Karpas-422 (cell line): ENCODE measurements around the gene STAT3. TPM values are rescaled to one million over a fixed set of nuclear protein-coding genes. Genes with fewer than 3 reads are reported as not detected.
A peak's percentile ranks its signal among the peaks of the same experiment; 100 is the strongest.

ENCODE experiments used
- DNase-seq: peaks from one replicate; pipeline ENCODE4 v3.0.0-alpha.2; 2015
- H2AFZ ChIP-seq: fragments of 200-600 bp; sonication (generic); 2 replicates; pipeline ENCODE4 v1.6.1; 2014; ENCODE audit warnings: antibody characterized with exemption, low read length, mixed read lengths
- H3K27ac ChIP-seq: fragments of 200-600 bp; sonication (generic); 2 replicates; pipeline ENCODE4 v1.5.1; 2014; ENCODE audit warnings: mild to moderate bottlenecking, low read length, moderate library complexity
- H3K27me3 ChIP-seq: fragments of 200-600 bp; sonication (generic); 2 replicates; pipeline ENCODE4 v1.6.1; 2014; ENCODE audit warnings: low read length, mixed read lengths
- H3K36me3 ChIP-seq: fragments of 200-600 bp; sonication (generic); 2 replicates; pipeline ENCODE4 v1.6.1; 2014; ENCODE audit warnings: low read length, mixed read lengths; ENCODE audit not compliant: insufficient read depth
- H3K4me1 ChIP-seq: fragments of 200-600 bp; sonication (generic); 2 replicates; pipeline ENCODE4 v1.6.1; 2014; ENCODE audit warnings: mild to moderate bottlenecking, low read length, mixed read lengths
- H3K4me2 ChIP-seq: fragments of 200-600 bp; sonication (generic); 2 replicates; pipeline ENCODE4 v1.6.1; 2014; ENCODE audit warnings: low read length, low read depth, mild to moderate bottlenecking; ENCODE audit not compliant: poor library complexity, severe bottlenecking
- H3K4me3 ChIP-seq: fragments of 200-600 bp; sonication (generic); 2 replicates; pipeline ENCODE4 v1.5.1; 2014; ENCODE audit warnings: mild to moderate bottlenecking, antibody characterized with exemption, low read length, mixed read lengths
- H3K79me2 ChIP-seq: fragments of 200-600 bp; sonication (generic); 2 replicates; pipeline ENCODE4 v1.6.1; 2014; ENCODE audit warnings: mild to moderate bottlenecking, low read length, mixed read lengths
- H3K9ac ChIP-seq: fragments of 200-600 bp; sonication (generic); 2 replicates; pipeline ENCODE4 v1.6.0; 2014; ENCODE audit warnings: low read length
- H3K9me2 ChIP-seq: fragments of 200-600 bp; sonication (generic), shearing (Covaris generic); replicated peaks from 2 replicates; pipeline ENCODE4 v1.6.0; 2014; ENCODE audit warnings: mild to moderate bottlenecking, low read length, moderate library complexity; ENCODE audit not compliant: insufficient read depth
- H3K9me3 ChIP-seq: fragments of 300-700, 200-600 bp; sonication (generic); 2 replicates; pipeline ENCODE4 v1.6.1; 2014; ENCODE audit warnings: low read length, mixed read lengths
- H4K20me1 ChIP-seq: fragments of 200-600 bp; sonication (generic); 2 replicates; pipeline ENCODE4 v1.6.1; 2014; ENCODE audit warnings: mild to moderate bottlenecking, antibody characterized with exemption, low read length, low read depth; ENCODE audit not compliant: insufficient read depth
- total RNA-seq: library from RNA; depleted of rRNA; stranded (reverse); fragments of >200 nt; shearing (Covaris generic); gene quantifications from 2 replicates; pipeline ENCODE4 v1.2.3, GENCODE V29; 2014; ENCODE audit warnings: low replicate concordance

STAT3 gene
- total RNA-seq, 1 experiment from 2014 or later = 16.3 TPM

- Histone ChIP-seq H2AFZ (no peak overlapping the region), H3K9me3 (no peaks in the 10 kb centered on the region), H3K36me3 (no peaks in the 10 kb centered on the region; the same call in 1 of the 2 replicates), H3K9me2 (no peaks in the 10 kb centered on the region), H3K4me1 (peaks cover 55% of the 10 kb centered on the region), H3K4me2 (peak overlapping the region; percentile 78), H3K4me3 (no peak overlapping the region), H3K9ac (peak overlapping the region; percentile 1; the same call in 1 of the 2 replicates), H4K20me1 (no peaks in the 10 kb centered on the region), H3K79me2 (peaks cover 41% of the 10 kb centered on the region), H3K27ac (no peak overlapping the region), H3K27me3 (no peaks in the 10 kb centered on the region)
- DNase-seq = no peak
Measured at GRCh38 chr17:42285346-42286050, 102.7 kb downstream of the STAT3 start.

- no peak for DNase-seq
- H3K4me1 ChIP-seq = peaks cover 46% of the 10 kb centered on the region
- no peaks in the 10 kb centered on the region for H3K27me3 ChIP-seq
- no peaks in the 10 kb centered on the region for H4K20me1 ChIP-seq
- H3K9me2 ChIP-seq = no peaks in the 10 kb centered on the region
- no peaks in the 10 kb centered on the region for H3K9me3 ChIP-seq
- no peak overlapping the region for H3K27ac ChIP-seq
- no peak overlapping the region for H3K9ac ChIP-seq
- H3K4me3 ChIP-seq = no peak overlapping the region
- no peaks in the 10 kb centered on the region for H3K36me3 ChIP-seq
- no peak overlapping the region for H3K4me2 ChIP-seq
- peaks cover 32% of the 10 kb centered on the region for H3K79me2 ChIP-seq
- H2AFZ ChIP-seq = no peak overlapping the region
Measured at GRCh38 chr17:42284566-42284965, 103.7 kb downstream of the STAT3 start.

GRCh38 chr17:42284024-42284369 is 104.2 kb downstream of the STAT3 start:
- Histone ChIP-seq H3K27ac (no peak overlapping the region), H3K79me2 (peaks cover 26% of the 10 kb centered on the region), H3K9ac (no peak overlapping the region), H3K27me3 (no peaks in the 10 kb centered on the region), H4K20me1 (no peaks in the 10 kb centered on the region), H3K9me3 (no peaks in the 10 kb centered on the region), H3K9me2 (no peaks in the 10 kb centered on the region), H3K4me3 (no peak overlapping the region), H3K4me2 (no peak overlapping the region), H2AFZ (no peak overlapping the region), H3K36me3 (no peaks in the 10 kb centered on the region), H3K4me1 (peaks cover 40% of the 10 kb centered on the region)
- DNase-seq = no peak

- H3K27ac ChIP-seq = no peak overlapping the region
- H3K27me3 ChIP-seq = no peaks in the 10 kb centered on the region
- no peak overlapping the region for H3K4me3 ChIP-seq
- no peak overlapping the region for H3K9ac ChIP-seq
- H3K4me2 ChIP-seq = no peak overlapping the region
- H2AFZ ChIP-seq = no peak overlapping the region
- no peaks in the 10 kb centered on the region for H3K9me3 ChIP-seq
- DNase-seq = no peak
- H3K9me2 ChIP-seq = no peaks in the 10 kb centered on the region
- H3K36me3 ChIP-seq = no peaks in the 10 kb centered on the region
- H4K20me1 ChIP-seq = no peaks in the 10 kb centered on the region
- peaks cover 35% of the 10 kb centered on the region for H3K4me1 ChIP-seq
- H3K79me2 ChIP-seq = peaks cover 21% of the 10 kb centered on the region; the same call in 1 of the 2 replicates
Measured at GRCh38 chr17:42283241-42284023, 104.8 kb downstream of the STAT3 start.

GRCh38 chr17:42282478-42283080 is 105.7 kb downstream of the STAT3 start:
- peaks cover 35% of the 10 kb centered on the region for H3K4me1 ChIP-seq
- no peak overlapping the region for H3K4me3 ChIP-seq
- no peak overlapping the region for H2AFZ ChIP-seq
- DNase-seq = no peak
- H4K20me1 ChIP-seq = no peaks in the 10 kb centered on the region
- no peaks in the 10 kb centered on the region for H3K9me2 ChIP-seq
- H3K9ac ChIP-seq = no peak overlapping the region
- H3K36me3 ChIP-seq = no peaks in the 10 kb centered on the region
- no peak overlapping the region for H3K4me2 ChIP-seq
- peak overlapping the region; percentile 29; the same call in 1 of the 2 replicates for H3K27ac ChIP-seq
- H3K79me2 ChIP-seq = peaks cover 14% of the 10 kb centered on the region; the same call in 1 of the 2 replicates
- H3K27me3 ChIP-seq = no peaks in the 10 kb centered on the region
- no peaks in the 10 kb centered on the region for H3K9me3 ChIP-seq

GRCh38 chr17:42281571-42282096 is 106.6 kb downstream of the STAT3 start:
- DNase-seq = no peak
- Histone ChIP-seq H3K36me3 (no peaks in the 10 kb centered on the region), H3K4me2 (no peak overlapping the region), H3K27me3 (no peaks in the 10 kb centered on the region), H3K4me3 (no peak overlapping the region), H3K4me1 (peaks cover 35% of the 10 kb centered on the region), H3K79me2 (peaks cover 6% of the 10 kb centered on the region; the same call in 1 of the 2 replicates), H3K9me2 (no peaks in the 10 kb centered on the region), H4K20me1 (no peaks in the 10 kb centered on the region), H2AFZ (no peak overlapping the region), H3K9me3 (no peaks in the 10 kb centered on the region), H3K9ac (peak overlapping the region; percentile 29; the same call in 1 of the 2 replicates), H3K27ac (peak overlapping the region; percentile 29)

- no peak for DNase-seq
- Histone ChIP-seq H3K27me3 (no peaks in the 10 kb centered on the region), H3K79me2 (peaks cover 9% of the 10 kb centered on the region)
Measured at GRCh38 chr17:42279776-42280630, 108.2 kb downstream of the STAT3 start.

More at GRCh38 chr17:42279776-42280630, 108.2 kb downstream of the STAT3 start:
- no peaks in the 10 kb centered on the region for H3K36me3 ChIP-seq
- H3K4me2 ChIP-seq = no peak overlapping the region
- no peak overlapping the region for H3K4me3 ChIP-seq
- H3K9me2 ChIP-seq = no peaks in the 10 kb centered on the region
- no peaks in the 10 kb centered on the region for H3K9me3 ChIP-seq
- H4K20me1 ChIP-seq = no peaks in the 10 kb centered on the region
- no peak overlapping the region for H3K9ac ChIP-seq
- no peak overlapping the region for H3K27ac ChIP-seq
- no peak overlapping the region for H2AFZ ChIP-seq
- H3K4me1 ChIP-seq = peaks cover 23% of the 10 kb centered on the region
